Spleen (tissue), 11 donors: Measurements from ENCODE around the gene ANKRD17. TPM values are rescaled to one million over a fixed set of nuclear protein-coding genes. Genes with fewer than 3 reads are reported as not detected.

Experiments used
- DNase-seq: peaks from one replicate; pipeline ENCODE4 v3.0.0-alpha.2; 2020
- H3K27ac ChIP-seq, 8 donors: fragments of 200-600 bp; sonication (generic) in 7 of 8; 1 replicate in 4 of 8; 2 replicates in 4 of 8; pipeline versions ENCODE4 v1.5.0 to v1.8.0; 2016 to 2021; ENCODE audit warnings: inconsistent platforms in 4 of 8, mild to moderate bottlenecking in 4 of 8, moderate library complexity in 1 of 8
- H3K27me3 ChIP-seq, 7 donors: fragments of 200-600 bp; sonication (generic) in 6 of 7; replicated peaks in 1 of 7; 1 replicate in 4 of 7; 2 replicates in 3 of 7; pipeline versions ENCODE4 v1.5.0 to v1.8.0; 2016 to 2021; ENCODE audit warnings: inconsistent platforms in 3 of 7, mild to moderate bottlenecking in 1 of 7
- H3K36me3 ChIP-seq, 6 donors: fragments of 200-600 bp; sonication (generic) in 5 of 6; 1 replicate in 4 of 6; 2 replicates in 2 of 6; pipeline versions ENCODE4 v1.5.0 to v1.8.0; 2016 to 2021; ENCODE audit warnings: inconsistent platforms in 2 of 6
- H3K4me1 ChIP-seq, 6 donors: fragments of 200-600 bp; sonication (generic) in 5 of 6; 1 replicate in 3 of 6; 2 replicates in 3 of 6; pipeline versions ENCODE4 v1.5.0 to v1.8.0; 2016 to 2021; ENCODE audit warnings: inconsistent platforms in 3 of 6
- H3K4me3 ChIP-seq, 8 donors: fragments of 200-600 bp; sonication (generic) in 7 of 8; 1 replicate in 4 of 8; 2 replicates in 4 of 8; pipeline versions ENCODE4 v1.5.0 to v1.8.0; 2016 to 2021; ENCODE audit warnings: inconsistent platforms in 4 of 8, mild to moderate bottlenecking in 4 of 8, moderate library complexity in 2 of 8
- H3K9me3 ChIP-seq, 8 donors: fragments of 200-600 bp; sonication (generic) in 7 of 8; 1 replicate in 4 of 8; 2 replicates in 4 of 8; pipeline versions ENCODE4 v1.5.0 to v1.8.0; 2016 to 2021; ENCODE audit warnings: inconsistent platforms in 4 of 8
- CTCF ChIP-seq, 11 experiments: fragments of 200-600 bp in 7 of 11; fragments of 450-650 bp in 4 of 11; sonication (generic) in 4 of 11; IDR thresholded peaks in 8 of 11; conservative IDR thresholded peaks in 3 of 11; 1 replicate in 7 of 11; 2 replicates in 4 of 11; pipeline versions ENCODE4 v1.4.0 to v1.8.0; 2016 to 2021; ENCODE audit warnings: antibody characterized with exemption in 11 of 11, inconsistent platforms in 4 of 11, mild to moderate bottlenecking in 1 of 11
- POLR2A ChIP-seq, 3 donors: fragments of 450-650 bp; IDR thresholded peaks; one replicate each; pipeline ENCODE4 v1.5.1; 2017; ENCODE audit warnings: antibody characterized with exemption in 3 of 3, mild to moderate bottlenecking in 1 of 3
- POLR2AphosphoS5 ChIP-seq, 3 donors: sonication (generic); formaldehyde crosslinking; IDR thresholded peaks; one replicate each; pipeline ENCODE4 v1.5.1; 2017; ENCODE audit warnings: antibody characterized with exemption in 3 of 3
- WGBS, 5 donors: extraction: QIAGEN DNeasy Blood & Tissue Kit in 3 of 5; methylation state at CpG; one replicate each; pipeline versions ENCODE4 v1.1.5 to v1.1.7; 2013 to 2018; 5-methylcytosine and 5-hydroxymethylcytosine counted together
- intact Hi-C: fragments of 100-400 bp; cut with DNase I; formaldehyde crosslinking; loops from one replicate; pipeline ENCODE4 v1.15.0; 2023; ENCODE audit warnings: low total_unique reads
- polyA plus RNA-seq, 3 donors: library from polyadenylated mRNA; stranded (reverse); fragments of 200-250 nt; gene quantifications; one replicate each; pipeline ENCODE4 v1.2.1, GENCODE V29; 2013
- total RNA-seq, 7 donors: library from RNA; depleted of rRNA in 3 of 7; stranded (reverse); fragments of >200 nt in 3 of 7; fragmentation: NEBNext Ultra II Directional in 4 of 7; extraction: Animal tissue kit (Norgen Biotek cat#: 25700) in 4 of 7; gene quantifications; one replicate each; pipeline versions ENCODE4 v1.1.0 to v1.2.1, GENCODE V29; 2016 to 2021
- donor health status: healthy with polysubstance abuse.
- donor health status: DM: no; HTN: no; CAD: no; lungs with moderate emphysema.
- donor health status: DM: no; HTN: no; CAD: no.
- donor health status: Bipolar disorder and iron deficiency.
- donor health status: healthy.
- donor health status: DM: no; HTN: no; CAD: no.
- donor health status: DM: yes; HTN: yes; CAD: no.

Gene ANKRD17
- total and polyA plus RNA-seq, 10 donors, result 7.1 to 71.5 (median 60.0) TPM

GRCh38 chr4:73053974-73054480 lies 204.6 kb downstream of the ANKRD17 start:
- Histone ChIP-seq H3K9me3 (no peaks in the 10 kb centered on the region), H3K27ac (no peak overlapping the region), H3K4me1 (peaks cover 0 to 4% (median 0%) of the 10 kb centered on the region in 6 donors), H3K27me3 (no peaks in the 10 kb centered on the region), H3K36me3 (peaks cover 7 to 63% (median 42%) of the 10 kb centered on the region in 6 donors), H3K4me3 (no peak overlapping the region)
- TF ChIP-seq POLR2AphosphoS5 (IDR thresholded peaks at IDR 0.05) (no peak), POLR2A (IDR thresholded peaks at IDR 0.05) (no peak), CTCF (IDR thresholded peaks at IDR 0.05 in 8 of 11, conservative IDR thresholded peaks at IDR 0.05 in 3 of 11) (no peak)
- intact Hi-C loops, result no loop called here
- 86 to 94% (median 89%) methylated on average over 2 of the region's 2 CpGs for WGBS, 5 donors
- no peak for DNase-seq

GRCh38 chr4:73053076-73053475 lies 205.5 kb downstream of the ANKRD17 start:
- Histone ChIP-seq H3K4me1 (peaks cover 0 to 4% (median 0%) of the 10 kb centered on the region in 6 donors), H3K9me3 (no peaks in the 10 kb centered on the region), H3K36me3 (peaks cover 7 to 54% (median 33%) of the 10 kb centered on the region in 6 donors), H3K27ac (no peak overlapping the region), H3K27me3 (no peaks in the 10 kb centered on the region), H3K4me3 (no peak overlapping the region)
- WGBS, 5 donors, result 81 to 89% (median 86%) methylated on average over 5 of the region's 5 CpGs
- DNase-seq, result no peak
- TF ChIP-seq CTCF (IDR thresholded peaks at IDR 0.05 in 8 of 11, conservative IDR thresholded peaks at IDR 0.05 in 3 of 11) (no peak), POLR2A (IDR thresholded peaks at IDR 0.05) (no peak), POLR2AphosphoS5 (IDR thresholded peaks at IDR 0.05) (no peak)
- intact Hi-C loops, result no loop called here

- H3K4me3 ChIP-seq, result no peak overlapping the region
- peaks cover 2 to 39% (median 18%) of the 10 kb centered on the region in 6 donors for H3K36me3 ChIP-seq
- no peaks in the 10 kb centered on the region for H3K9me3 ChIP-seq
- peaks cover 0 to 4% (median 0%) of the 10 kb centered on the region in 6 donors for H3K4me1 ChIP-seq
- no peak for TF ChIP-seq POLR2AphosphoS5 (IDR thresholded peaks at IDR 0.05)
- TF ChIP-seq CTCF (IDR thresholded peaks at IDR 0.05 in 8 of 11, conservative IDR thresholded peaks at IDR 0.05 in 3 of 11), result no peak
- no peak for TF ChIP-seq POLR2A (IDR thresholded peaks at IDR 0.05)
- intact Hi-C loops, result no loop called here
- H3K27me3 ChIP-seq, result no peaks in the 10 kb centered on the region
- H3K27ac ChIP-seq, result no peak overlapping the region
- 96 to 100% (median 98%) methylated on average over 1 of the region's 1 CpG for WGBS, 5 donors
- DNase-seq, result no peak
Measured at GRCh38 chr4:73051625-73052024, 207.0 kb downstream of the ANKRD17 start.

GRCh38 chr4:73045879-73046278 lies 212.7 kb downstream of the ANKRD17 start:
- intact Hi-C loops, result no loop called here
- DNase-seq, result no peak
- TF ChIP-seq CTCF (IDR thresholded peaks at IDR 0.05 in 8 of 11, conservative IDR thresholded peaks at IDR 0.05 in 3 of 11) (no peak), POLR2AphosphoS5 (IDR thresholded peaks at IDR 0.05) (no peak), POLR2A (IDR thresholded peaks at IDR 0.05) (no peak)
- no peaks in the 10 kb centered on the region for H3K27me3 ChIP-seq
- H3K9me3 ChIP-seq, result no peaks in the 10 kb centered on the region
- H3K27ac ChIP-seq, result no peak overlapping the region
- WGBS, 5 donors, result 91 to 96% (median 92%) methylated on average over 7 of the region's 7 CpGs
- H3K4me3 ChIP-seq, result no peak overlapping the region
- H3K36me3 ChIP-seq, result no peaks in the 10 kb centered on the region
- H3K4me1 ChIP-seq, result no peaks in the 10 kb centered on the region
